ENCODE measurements around the gene ESR2. TPM values are rescaled to one million over a fixed set of nuclear protein-coding genes. Genes with fewer than 3 reads are reported as not detected.

The ESR2 gene
- total RNA-seq, 1 donor: under 0.01 TPM

DNA sequence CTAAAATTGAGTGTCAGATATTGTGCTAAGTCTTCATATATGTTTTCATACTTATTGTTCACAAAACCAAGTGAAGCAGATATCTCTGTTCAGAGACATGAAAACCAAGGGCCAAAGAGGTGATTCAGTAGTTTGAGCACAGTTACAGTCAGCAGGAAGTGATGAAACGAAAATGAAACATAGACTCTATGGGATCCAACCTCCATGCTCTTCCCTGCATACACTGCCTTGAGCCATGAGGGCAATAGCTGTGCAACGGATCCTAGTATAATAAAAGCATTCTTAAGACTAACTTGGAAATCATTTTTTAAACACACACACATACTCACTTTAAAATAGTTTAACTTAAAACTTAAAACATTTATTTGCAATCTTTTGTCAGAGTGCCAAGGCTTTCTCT lies 27.9 kb downstream of the ESR2 start:
- DNase-seq (ENCODE audit: low read depth): peak; percentile 73
- TF ChIP-seq, protein P1, sequence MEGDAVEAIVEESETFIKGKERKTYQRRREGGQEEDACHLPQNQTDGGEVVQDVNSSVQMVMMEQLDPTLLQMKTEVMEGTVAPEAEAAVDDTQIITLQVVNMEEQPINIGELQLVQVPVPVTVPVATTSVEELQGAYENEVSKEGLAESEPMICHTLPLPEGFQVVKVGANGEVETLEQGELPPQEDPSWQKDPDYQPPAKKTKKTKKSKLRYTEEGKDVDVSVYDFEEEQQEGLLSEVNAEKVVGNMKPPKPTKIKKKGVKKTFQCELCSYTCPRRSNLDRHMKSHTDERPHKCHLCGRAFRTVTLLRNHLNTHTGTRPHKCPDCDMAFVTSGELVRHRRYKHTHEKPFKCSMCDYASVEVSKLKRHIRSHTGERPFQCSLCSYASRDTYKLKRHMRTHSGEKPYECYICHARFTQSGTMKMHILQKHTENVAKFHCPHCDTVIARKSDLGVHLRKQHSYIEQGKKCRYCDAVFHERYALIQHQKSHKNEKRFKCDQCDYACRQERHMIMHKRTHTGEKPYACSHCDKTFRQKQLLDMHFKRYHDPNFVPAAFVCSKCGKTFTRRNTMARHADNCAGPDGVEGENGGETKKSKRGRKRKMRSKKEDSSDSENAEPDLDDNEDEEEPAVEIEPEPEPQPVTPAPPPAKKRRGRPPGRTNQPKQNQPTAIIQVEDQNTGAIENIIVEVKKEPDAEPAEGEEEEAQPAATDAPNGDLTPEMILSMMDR (IDR thresholded peaks at IDR 0.05; ENCODE audit: insufficient read depth, low read length): no peak
- no peak overlapping the region for H3K4me3 ChIP-seq (ENCODE audit: low read depth, low read length)

DNA sequence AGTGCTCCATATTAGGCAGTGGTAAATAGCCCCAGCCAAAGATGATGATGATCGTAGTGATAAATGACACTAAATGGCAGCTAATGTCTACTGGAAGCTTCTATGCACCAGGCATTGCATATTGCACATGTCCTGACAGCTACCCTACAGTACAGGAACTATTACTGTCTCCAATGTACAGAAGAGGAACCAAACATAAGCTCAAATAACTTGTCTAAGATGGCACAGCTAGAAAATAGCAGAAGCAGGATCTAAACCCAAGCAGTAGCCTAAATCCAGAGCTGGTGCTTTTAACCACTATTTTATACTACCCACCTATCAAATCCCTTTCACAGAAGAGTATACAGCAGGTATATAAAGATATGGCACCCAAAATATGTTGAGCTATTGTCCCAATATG lies 28.9 kb downstream of the ESR2 start:
- DNase-seq (ENCODE audit: low read depth): no peak
- TF ChIP-seq, protein P1 (IDR thresholded peaks at IDR 0.05; ENCODE audit: insufficient read depth, low read length): no peak

DNA sequence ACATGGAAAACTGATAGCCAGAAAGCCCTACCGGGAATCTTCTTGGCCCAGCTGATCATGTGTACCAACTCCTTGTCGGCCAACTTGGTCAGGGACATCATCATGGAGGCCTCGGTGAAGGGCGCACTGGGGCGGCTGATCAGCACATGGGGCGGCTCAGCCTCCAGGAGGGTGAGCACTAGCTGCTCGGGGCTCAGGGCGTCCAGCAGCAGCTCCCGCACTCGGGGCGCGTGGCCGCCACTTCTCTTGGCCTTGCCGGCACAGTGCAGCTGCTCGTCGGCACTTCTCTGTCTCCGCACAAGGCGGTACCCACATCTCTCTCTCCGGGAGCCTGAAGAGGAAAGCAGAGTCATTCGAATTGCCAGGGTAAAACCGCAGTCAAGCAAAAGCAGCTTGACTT lies 33.8 kb downstream of the ESR2 start:
- DNase-seq (ENCODE audit: low read depth): no peak
- no peak overlapping the region for H3K4me3 ChIP-seq (ENCODE audit: low read depth, low read length)
- TF ChIP-seq, protein P1 (IDR thresholded peaks at IDR 0.05; ENCODE audit: insufficient read depth, low read length): no peak

More for the DNA sequence above, 28.9 kb downstream of the ESR2 start:
- H3K4me3 ChIP-seq (ENCODE audit: low read depth, low read length): no peak overlapping the region

DNA sequence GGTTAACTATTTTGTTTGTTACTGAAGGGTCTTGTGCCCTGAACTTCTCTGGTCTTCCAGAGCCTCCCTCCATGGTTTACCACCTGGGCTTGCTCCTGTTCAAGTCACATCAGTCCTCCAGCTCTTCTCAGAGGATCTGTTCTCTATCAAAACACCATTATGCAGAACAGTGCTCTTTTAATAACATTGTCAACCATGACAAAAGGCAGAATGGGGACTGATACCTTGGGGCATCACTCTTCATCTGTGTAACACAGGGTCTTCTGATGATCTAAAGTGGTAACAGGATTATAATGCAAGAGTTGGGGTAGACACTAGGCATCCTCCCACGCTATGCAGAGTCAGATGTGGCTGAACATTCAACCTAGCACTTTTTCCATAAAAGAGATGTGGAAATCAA lies 38.4 kb downstream of the ESR2 start:
- no peak overlapping the region for H3K4me3 ChIP-seq (ENCODE audit: low read depth, low read length)
- TF ChIP-seq, protein P1 (IDR thresholded peaks at IDR 0.05; ENCODE audit: insufficient read depth, low read length): no peak

DNA sequence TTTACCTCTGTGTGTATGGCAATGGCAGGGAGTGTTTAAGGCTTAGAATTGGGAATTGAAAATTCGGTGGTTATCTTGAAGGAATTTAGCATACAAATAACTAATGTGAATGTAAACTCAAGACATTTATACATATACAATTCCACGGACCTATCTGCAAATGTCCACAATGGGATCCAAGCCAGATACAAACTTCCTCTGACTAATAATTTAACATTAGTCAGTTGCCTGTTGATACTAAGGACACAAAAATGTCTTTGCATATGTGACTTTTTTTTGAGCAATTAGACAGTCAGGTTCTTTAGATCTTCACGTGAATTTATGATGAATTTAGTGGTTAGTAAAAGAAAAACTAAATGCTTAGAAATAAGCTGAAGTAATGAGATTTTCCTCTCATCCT lies 40.5 kb downstream of the ESR2 start:
- peak; percentile 44 for DNase-seq (ENCODE audit: low read depth)

More for the DNA sequence above, 38.4 kb downstream of the ESR2 start:
- DNase-seq (ENCODE audit: low read depth): no peak

DNA sequence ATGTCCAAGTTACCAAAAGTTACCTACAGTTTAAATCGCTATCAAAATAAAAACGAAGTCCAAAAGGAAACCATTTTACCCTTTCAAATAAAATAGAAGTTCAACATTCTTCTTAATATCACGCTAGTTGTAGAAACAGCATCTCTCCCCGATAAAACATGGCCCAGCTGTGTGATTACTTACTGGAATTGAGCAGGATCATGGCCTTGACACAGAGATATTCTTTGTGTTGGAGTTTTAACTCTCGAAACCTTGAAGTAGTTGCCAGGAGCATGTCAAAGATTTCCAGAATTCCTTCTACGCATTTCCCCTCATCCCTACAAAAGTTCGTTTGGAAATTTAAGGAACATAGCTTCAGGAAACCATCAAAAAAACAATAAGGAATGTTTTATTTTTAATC lies 44.8 kb downstream of the ESR2 start:
- H3K4me3 ChIP-seq (ENCODE audit: low read depth, low read length): no peak overlapping the region
- TF ChIP-seq, protein P1 (IDR thresholded peaks at IDR 0.05; ENCODE audit: insufficient read depth, low read length): no peak
- peak; percentile 37 for DNase-seq (ENCODE audit: low read depth)

More for the DNA sequence above, 40.5 kb downstream of the ESR2 start:
- no peak overlapping the region for H3K4me3 ChIP-seq (ENCODE audit: low read depth, low read length)
- TF ChIP-seq, protein P1 (IDR thresholded peaks at IDR 0.05; ENCODE audit: insufficient read depth, low read length): no peak

DNA sequence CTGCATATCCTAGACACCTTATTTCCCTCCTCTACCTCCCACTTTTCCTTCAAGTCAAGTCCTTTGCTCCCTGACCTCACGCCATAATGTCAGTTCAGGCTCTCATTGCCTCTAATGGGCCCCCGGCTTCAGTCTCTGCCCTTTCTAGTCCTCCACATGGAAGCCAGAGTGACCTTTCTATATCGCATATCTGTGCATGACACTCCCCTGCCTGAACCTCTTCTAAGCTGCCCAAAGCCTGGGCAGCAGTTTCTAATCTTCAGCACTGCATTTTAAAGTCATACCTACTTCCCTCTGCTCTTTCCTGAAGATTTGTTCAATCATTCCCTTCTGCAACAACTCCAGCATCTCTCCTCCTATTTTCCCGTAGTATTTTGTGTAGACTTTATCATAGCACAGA lies 45.5 kb downstream of the ESR2 start:
- no peak for DNase-seq (ENCODE audit: low read depth)
- TF ChIP-seq, protein P1 (IDR thresholded peaks at IDR 0.05; ENCODE audit: insufficient read depth, low read length): no peak
- no peak overlapping the region for H3K4me3 ChIP-seq (ENCODE audit: low read depth, low read length)

Measured in fibroblast of the aortic adventitia (primary cell).